ENCODE measurements around the gene RTKN. TPM values are rescaled to one million over a fixed set of nuclear protein-coding genes. Genes with fewer than 3 reads are reported as not detected.

RTKN gene
- total RNA-seq, 1 experiment from 2014 or later: 87.1 TPM

DNA sequence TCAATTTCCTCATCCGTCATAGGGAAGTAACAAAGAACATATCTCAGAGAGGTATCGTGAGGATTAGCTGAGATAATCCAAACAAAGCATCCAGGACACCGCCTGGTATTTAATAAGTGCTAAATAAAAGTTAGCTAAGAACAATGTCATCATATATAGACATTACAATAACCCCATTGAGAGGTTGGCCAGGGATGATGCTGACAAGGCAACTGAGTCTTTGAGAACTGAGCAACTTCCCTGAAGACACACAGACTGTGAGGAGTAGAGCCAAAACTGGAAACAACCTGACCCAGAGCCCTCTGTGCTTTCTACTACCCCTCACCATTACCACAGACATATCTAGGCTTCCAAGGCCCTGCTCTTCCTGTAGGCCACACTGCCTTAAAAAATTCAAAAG, 60.0 kb downstream of the RTKN start:
- H3K4me3 Mint-ChIP-seq: no peak overlapping the region
- H3K79me2 ChIP-seq (ENCODE audit: insufficient read depth, low read length): peaks cover 5% of the 10 kb centered on the region; the same call in 1 of the 2 replicates
- H3K4me1 ChIP-seq (ENCODE audit: insufficient read depth, low read length): no peaks in the 10 kb centered on the region; the same call in 1 of the 2 replicates
- no peak overlapping the region for H3K9ac ChIP-seq (ENCODE audit: extremely low read depth, insufficient read length, low read length)
- no peak overlapping the region for H3K4ac ChIP-seq (ENCODE audit: low read depth, low read length)
- WGBS (ENCODE audit: extremely low coverage, insufficient read length, low lambda C conversion rate): no CpG with 5 or more reads among the region's 3 CpGs
- no peaks in the 10 kb centered on the region for H4K20me1 ChIP-seq (ENCODE audit: control insufficient read depth, insufficient read depth, insufficient read length)
- no peak overlapping the region for H2BK12ac ChIP-seq (ENCODE audit: insufficient read length, low read depth, low read length)
- no peak overlapping the region for H3K23ac ChIP-seq (ENCODE audit: insufficient read length, low read depth, low read length)
- no peak overlapping the region for H3K4me2 ChIP-seq (ENCODE audit: insufficient read depth, insufficient read length, low read length)
- H3K27me3 Mint-ChIP-seq (ENCODE audit: low read depth): no peaks in the 10 kb centered on the region
- H2BK20ac ChIP-seq (ENCODE audit: low read depth, low read length, poor library complexity, severe bottlenecking): no peak overlapping the region
- H3K56ac ChIP-seq (ENCODE audit: insufficient read length, low read depth, low read length): no peak overlapping the region
- H4K91ac ChIP-seq (ENCODE audit: insufficient read length, low read depth, low read length): no peak overlapping the region
- no peak overlapping the region for H3K18ac ChIP-seq (ENCODE audit: insufficient read length, low read depth, low read length)
- H3K14ac ChIP-seq (ENCODE audit: insufficient read depth, low read length): no peak overlapping the region
- no peak overlapping the region for H3T11ph ChIP-seq (ENCODE audit: low read length)
- peak overlapping the region in 1 of 3 experiments; percentile 60; a peak in 1 of 7 replicates for H3K27ac Mint-ChIP-seq
- H3K79me1 ChIP-seq (ENCODE audit: insufficient read depth, low read depth, low read length, poor library complexity, severe bottlenecking): peaks cover 11% of the 10 kb centered on the region
- no peak overlapping the region for H2AFZ ChIP-seq (ENCODE audit: low read length)
- H2BK5ac ChIP-seq (ENCODE audit: insufficient read length, low read length): no peak overlapping the region
- H2AK5ac ChIP-seq (ENCODE audit: insufficient read length, low read length): no peak overlapping the region
- no peak overlapping the region for H2BK120ac ChIP-seq (ENCODE audit: low read depth, low read length, poor library complexity, severe bottlenecking)
- no peak overlapping the region for H4K8ac ChIP-seq (replicated peaks; ENCODE audit: insufficient read length, low read depth, low read length)
- H3K27ac ChIP-seq (ENCODE audit: insufficient read length, low read depth, low read length): no peak overlapping the region
- H2BK15ac ChIP-seq (ENCODE audit: low read depth, low read length): no peak overlapping the region
- DNase-seq: no peak
- no peaks in the 10 kb centered on the region for H3K23me2 ChIP-seq (ENCODE audit: insufficient read length, low read depth, low read length, poor library complexity, severe bottlenecking)
- peaks cover 9 to 18% (median 14%) of the 10 kb centered on the region in 3 experiments; a peak in 6 of 7 replicates for H3K36me3 Mint-ChIP-seq (ENCODE audit: insufficient read depth in 1 of 3, low read depth in 3 of 3)
- H4K5ac ChIP-seq (ENCODE audit: insufficient read length, low read depth, low read length): no peak overlapping the region
- no peaks in the 10 kb centered on the region for H3K9me3 Mint-ChIP-seq
- H3K4me1 Mint-ChIP-seq: peaks cover 18 to 29% of the 10 kb centered on the region in 2 experiments
- no peaks in the 10 kb centered on the region for H3K9me3 ChIP-seq (ENCODE audit: control insufficient read depth, low read depth, low read length)
- TF ChIP-seq, protein P1, sequence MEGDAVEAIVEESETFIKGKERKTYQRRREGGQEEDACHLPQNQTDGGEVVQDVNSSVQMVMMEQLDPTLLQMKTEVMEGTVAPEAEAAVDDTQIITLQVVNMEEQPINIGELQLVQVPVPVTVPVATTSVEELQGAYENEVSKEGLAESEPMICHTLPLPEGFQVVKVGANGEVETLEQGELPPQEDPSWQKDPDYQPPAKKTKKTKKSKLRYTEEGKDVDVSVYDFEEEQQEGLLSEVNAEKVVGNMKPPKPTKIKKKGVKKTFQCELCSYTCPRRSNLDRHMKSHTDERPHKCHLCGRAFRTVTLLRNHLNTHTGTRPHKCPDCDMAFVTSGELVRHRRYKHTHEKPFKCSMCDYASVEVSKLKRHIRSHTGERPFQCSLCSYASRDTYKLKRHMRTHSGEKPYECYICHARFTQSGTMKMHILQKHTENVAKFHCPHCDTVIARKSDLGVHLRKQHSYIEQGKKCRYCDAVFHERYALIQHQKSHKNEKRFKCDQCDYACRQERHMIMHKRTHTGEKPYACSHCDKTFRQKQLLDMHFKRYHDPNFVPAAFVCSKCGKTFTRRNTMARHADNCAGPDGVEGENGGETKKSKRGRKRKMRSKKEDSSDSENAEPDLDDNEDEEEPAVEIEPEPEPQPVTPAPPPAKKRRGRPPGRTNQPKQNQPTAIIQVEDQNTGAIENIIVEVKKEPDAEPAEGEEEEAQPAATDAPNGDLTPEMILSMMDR (conservative IDR thresholded peaks at IDR 0.05): no peak
- no peaks in the 10 kb centered on the region for H3K27me3 ChIP-seq (ENCODE audit: insufficient read depth, low read length)
